HG03575 (cell line): Measurements from ENCODE around the gene DIS3L2.
"Not testable (repeated sequence)": the region's sequence is repeated elsewhere in the genome, so short reads cannot be mapped to it uniquely, and the experiment has no call there.

Experiments
- ATAC-seq: cut with Tn5 transposase; IDR thresholded peaks from one replicate; pipeline ENCODE4 v1.9.1; 2021; ENCODE audit not compliant: unreplicated experiment, insufficient number of reproducible peaks, low FRiP score; ENCODE audit errors: extremely low read depth

DIS3L2 gene

GRCh38 chr2:232134939-232135338 lies 173.4 kb downstream of the DIS3L2 start:
- no peak for ATAC-seq

GRCh38 chr2:232137356-232138147 lies 176.0 kb downstream of the DIS3L2 start:
- ATAC-seq: no peak

GRCh38 chr2:232138441-232138840 lies 176.9 kb downstream of the DIS3L2 start:
- ATAC-seq: no peak

GRCh38 chr2:232139171-232139594 lies 177.7 kb downstream of the DIS3L2 start:
- ATAC-seq: no peak

GRCh38 chr2:232139786-232140562 lies 178.5 kb downstream of the DIS3L2 start:
- no peak for ATAC-seq

- no peak for ATAC-seq
Measured at GRCh38 chr2:232141591-232141990, 180.1 kb downstream of the DIS3L2 start.

- ATAC-seq: no peak
Measured at GRCh38 chr2:232142049-232142448, 180.5 kb downstream of the DIS3L2 start.

- ATAC-seq: no peak
Measured at GRCh38 chr2:232142502-232142901, 181.0 kb downstream of the DIS3L2 start.

- ATAC-seq: no peak
Measured at GRCh38 chr2:232146294-232146693, 184.8 kb downstream of the DIS3L2 start.

GRCh38 chr2:232147440-232148077 lies 186.0 kb downstream of the DIS3L2 start:
- no peak for ATAC-seq

GRCh38 chr2:232162187-232162586 lies 200.7 kb downstream of the DIS3L2 start:
- ATAC-seq: no peak

GRCh38 chr2:232170396-232170795 lies 208.9 kb downstream of the DIS3L2 start:
- ATAC-seq: no peak

- no peak for ATAC-seq
Measured at GRCh38 chr2:232174662-232175061, 213.1 kb downstream of the DIS3L2 start.

GRCh38 chr2:232176587-232176986 lies 215.1 kb downstream of the DIS3L2 start:
- ATAC-seq: not testable (repeated sequence)

- no peak for ATAC-seq
Measured at GRCh38 chr2:232183279-232183678, 221.8 kb downstream of the DIS3L2 start.

GRCh38 chr2:232184346-232184745 lies 222.8 kb downstream of the DIS3L2 start:
- no peak for ATAC-seq

GRCh38 chr2:232190796-232191195 lies 229.3 kb downstream of the DIS3L2 start:
- ATAC-seq: no peak

GRCh38 chr2:232195487-232195886 lies 234.0 kb downstream of the DIS3L2 start:
- no peak for ATAC-seq

- no peak for ATAC-seq
Measured at GRCh38 chr2:232196802-232197201, 235.3 kb downstream of the DIS3L2 start.

GRCh38 chr2:232200195-232200594 lies 238.7 kb downstream of the DIS3L2 start:
- no peak for ATAC-seq
